ENCODE data around the gene IDS.

Gene IDS

DNA sequence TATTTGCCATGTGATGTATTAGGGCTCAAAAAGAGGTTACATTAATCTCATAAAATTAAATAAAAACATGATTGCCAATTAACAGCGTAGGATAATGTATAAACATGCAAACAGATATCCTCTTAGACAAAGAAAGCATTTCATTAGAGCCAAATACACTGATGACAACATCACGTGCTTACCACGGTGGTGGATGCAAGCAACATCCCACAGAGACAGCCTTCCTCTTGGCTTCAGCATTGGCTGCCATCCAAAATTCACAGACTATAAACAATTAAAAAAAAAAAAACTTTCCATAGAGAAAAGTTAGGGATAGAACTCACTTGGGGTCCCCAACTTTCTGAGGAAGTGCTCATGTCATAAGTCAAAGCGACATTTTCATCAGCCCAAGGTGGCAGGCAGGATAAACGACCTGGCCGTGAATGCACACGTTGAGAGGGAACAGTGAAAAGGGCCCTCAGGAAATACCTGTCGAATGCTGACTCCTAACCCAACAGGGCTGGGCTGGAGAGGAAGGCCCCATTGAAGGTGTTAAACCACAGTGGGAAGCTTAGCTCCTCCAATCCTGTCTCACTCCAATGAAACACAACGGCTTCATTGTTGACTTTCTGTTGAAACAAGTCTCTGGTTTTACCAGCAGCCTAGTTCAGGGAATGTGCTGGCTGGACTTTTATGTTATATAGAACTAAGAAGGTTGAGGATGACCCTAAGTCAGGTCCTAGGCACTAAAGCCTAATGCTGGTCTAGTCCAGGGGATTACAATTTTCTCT, 48.4 kb downstream of the IDS start:
- no peak for DNase-seq (ENCODE audit: low read depth)

DNA sequence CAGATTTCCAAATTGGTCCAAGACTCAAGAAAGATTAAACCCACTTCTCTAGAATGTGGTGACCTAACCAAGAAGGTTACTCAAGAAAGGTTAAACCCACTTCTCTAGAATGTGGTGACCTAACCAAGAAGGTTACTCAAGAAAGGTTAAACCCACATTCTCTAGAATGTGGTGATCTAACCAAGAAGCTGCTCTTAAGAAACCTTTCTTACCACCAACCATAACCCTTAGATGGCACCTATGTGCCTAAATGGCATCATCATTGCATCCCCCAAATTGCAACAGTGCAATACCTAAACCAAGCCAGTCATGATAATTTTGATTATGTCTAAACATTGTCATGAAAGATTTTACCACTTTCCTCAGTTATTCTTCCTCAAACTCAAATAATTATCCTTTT, 49.2 kb downstream of the IDS start:
- DNase-seq (ENCODE audit: low read depth) = no peak

DNA sequence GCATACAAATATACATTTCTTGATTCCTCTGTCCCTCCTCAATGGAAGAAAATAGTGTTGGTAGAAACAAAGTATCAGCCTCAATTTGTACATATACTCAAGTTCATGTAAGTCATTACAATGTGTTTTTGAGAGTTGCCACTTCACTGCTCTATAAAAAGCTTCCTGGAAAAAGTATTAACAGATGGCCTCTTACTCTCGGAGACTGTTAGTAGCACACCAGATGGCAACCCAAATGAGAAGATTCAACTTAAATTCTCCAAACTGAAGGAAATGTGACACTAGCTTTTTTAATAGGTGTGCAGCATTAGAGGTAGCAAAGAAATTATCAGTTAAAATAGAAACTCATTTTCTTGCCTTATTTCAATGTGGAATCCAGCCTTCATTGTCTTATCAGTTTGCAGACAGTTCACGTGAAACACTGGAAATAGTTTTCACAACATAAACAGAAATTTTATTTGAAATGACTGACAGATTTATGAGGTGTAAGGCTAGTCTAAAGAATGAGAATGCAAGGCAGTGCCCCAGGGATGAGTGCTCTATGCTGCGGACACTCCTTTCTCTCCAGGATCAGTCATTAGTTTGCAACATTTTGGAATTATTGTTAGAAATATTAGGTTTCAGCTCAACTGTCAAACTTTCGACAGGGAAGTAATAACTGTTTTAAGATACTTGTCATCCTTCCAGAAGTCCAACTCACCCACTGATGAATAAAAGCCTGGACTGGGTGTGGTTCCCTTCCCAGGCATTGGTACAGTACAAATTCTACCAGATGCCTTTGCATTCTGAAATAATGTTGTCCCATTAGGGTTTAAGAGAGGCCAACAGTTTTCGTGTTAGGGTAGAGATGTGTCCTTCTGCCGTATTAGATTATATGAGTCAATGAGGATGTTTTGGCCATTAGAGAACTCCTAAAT, 50.9 kb downstream of the IDS start:
- DNase-seq (ENCODE audit: low read depth) = no peak

- no peak for DNase-seq (ENCODE audit: low read depth)
Observed at GRCh38 chrX:149453030-149453429, 52.1 kb downstream of the IDS start.

- no peak for DNase-seq (ENCODE audit: low read depth)
Observed at GRCh38 chrX:149433451-149433850, 71.7 kb downstream of the IDS start.

DNA sequence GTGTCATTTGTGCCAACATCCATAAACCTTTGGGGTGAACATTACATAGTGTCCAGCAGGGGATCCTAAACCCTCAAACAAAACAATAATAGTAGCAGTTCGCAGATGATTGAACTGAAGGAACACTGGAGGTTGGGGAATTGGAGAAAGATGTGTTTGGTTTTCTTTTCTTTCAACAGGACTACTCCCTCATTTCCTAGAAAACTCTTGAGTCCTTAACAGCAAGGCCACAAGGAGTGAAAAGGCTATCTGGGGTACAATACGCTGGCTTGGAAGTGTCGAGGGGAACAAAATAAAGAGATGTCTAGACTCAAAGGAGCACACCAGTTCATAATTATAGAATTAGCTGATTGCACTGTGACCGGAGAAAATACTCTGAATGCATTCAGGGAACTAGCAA, 72.1 kb downstream of the IDS start:
- DNase-seq (ENCODE audit: low read depth) = no peak
